ENCODE measurements around the gene NFX1. TPM values are rescaled to one million over a fixed set of nuclear protein-coding genes. Genes with fewer than 3 reads are reported as not detected.

Gene NFX1
- total RNA-seq, 1 donor from 2014 or later: 13.0 TPM

DNA sequence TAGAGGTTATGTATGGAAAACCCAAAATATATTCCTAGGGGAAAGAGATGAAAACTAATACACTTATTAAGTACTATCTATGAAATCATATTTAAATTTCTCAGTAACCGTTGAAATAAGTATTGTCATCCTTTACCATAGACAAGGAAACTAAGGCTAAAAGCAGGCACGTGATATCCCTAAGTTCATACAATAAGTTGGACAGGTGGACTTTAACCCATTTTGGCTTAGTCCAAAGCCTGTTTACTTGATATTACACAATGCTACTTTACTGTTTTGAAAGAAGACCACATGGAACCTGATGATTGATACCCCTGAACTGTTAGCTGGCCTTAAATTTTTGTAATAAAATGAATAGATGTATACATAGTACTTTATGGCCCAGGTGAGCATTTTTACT lies 3.5 kb downstream of the NFX1 start:
- Histone ChIP-seq H2AFZ (replicated peaks) (no peak overlapping the region), H3K4me1 (peaks cover 4% of the 10 kb centered on the region), H3K27ac (no peak overlapping the region), H3K4me3 (no peak overlapping the region), H3K36me3 (no peaks in the 10 kb centered on the region), H3K9ac (peak overlapping the region; percentile 27), H3K4me2 (no peak overlapping the region), H3K79me2 (ENCODE audit: low read depth) (peaks cover 68% of the 10 kb centered on the region), H3K27me3 (no peaks in the 10 kb centered on the region), H3K9me3 (ENCODE audit: low read depth) (no peaks in the 10 kb centered on the region), H4K20me1 (ENCODE audit: low read depth) (peaks cover 6% of the 10 kb centered on the region), H3F3A (ENCODE audit: low read depth) (no peaks in the 10 kb centered on the region)
- H3K27me3 Mint-ChIP-seq (ENCODE audit: insufficient read depth, low read depth): peaks cover 5% of the 10 kb centered on the region
- H3K4me1 Mint-ChIP-seq: peaks cover 17% of the 10 kb centered on the region
- peaks cover 10% of the 10 kb centered on the region for H3K36me3 Mint-ChIP-seq
- DNase-seq (ENCODE audit: low spot score): no peak
- no peak overlapping the region for H3K4me3 Mint-ChIP-seq
- H3K27ac Mint-ChIP-seq: no peak overlapping the region
- no peak for TF ChIP-seq EZH2phosphoT487 (IDR thresholded peaks at IDR 0.05)
- TF ChIP-seq, protein P1, sequence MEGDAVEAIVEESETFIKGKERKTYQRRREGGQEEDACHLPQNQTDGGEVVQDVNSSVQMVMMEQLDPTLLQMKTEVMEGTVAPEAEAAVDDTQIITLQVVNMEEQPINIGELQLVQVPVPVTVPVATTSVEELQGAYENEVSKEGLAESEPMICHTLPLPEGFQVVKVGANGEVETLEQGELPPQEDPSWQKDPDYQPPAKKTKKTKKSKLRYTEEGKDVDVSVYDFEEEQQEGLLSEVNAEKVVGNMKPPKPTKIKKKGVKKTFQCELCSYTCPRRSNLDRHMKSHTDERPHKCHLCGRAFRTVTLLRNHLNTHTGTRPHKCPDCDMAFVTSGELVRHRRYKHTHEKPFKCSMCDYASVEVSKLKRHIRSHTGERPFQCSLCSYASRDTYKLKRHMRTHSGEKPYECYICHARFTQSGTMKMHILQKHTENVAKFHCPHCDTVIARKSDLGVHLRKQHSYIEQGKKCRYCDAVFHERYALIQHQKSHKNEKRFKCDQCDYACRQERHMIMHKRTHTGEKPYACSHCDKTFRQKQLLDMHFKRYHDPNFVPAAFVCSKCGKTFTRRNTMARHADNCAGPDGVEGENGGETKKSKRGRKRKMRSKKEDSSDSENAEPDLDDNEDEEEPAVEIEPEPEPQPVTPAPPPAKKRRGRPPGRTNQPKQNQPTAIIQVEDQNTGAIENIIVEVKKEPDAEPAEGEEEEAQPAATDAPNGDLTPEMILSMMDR (IDR thresholded peaks at IDR 0.05): no peak
- no peak for TF ChIP-seq EZH2 (IDR thresholded peaks at IDR 0.05)
- no peaks in the 10 kb centered on the region for H3K9me3 Mint-ChIP-seq

DNA sequence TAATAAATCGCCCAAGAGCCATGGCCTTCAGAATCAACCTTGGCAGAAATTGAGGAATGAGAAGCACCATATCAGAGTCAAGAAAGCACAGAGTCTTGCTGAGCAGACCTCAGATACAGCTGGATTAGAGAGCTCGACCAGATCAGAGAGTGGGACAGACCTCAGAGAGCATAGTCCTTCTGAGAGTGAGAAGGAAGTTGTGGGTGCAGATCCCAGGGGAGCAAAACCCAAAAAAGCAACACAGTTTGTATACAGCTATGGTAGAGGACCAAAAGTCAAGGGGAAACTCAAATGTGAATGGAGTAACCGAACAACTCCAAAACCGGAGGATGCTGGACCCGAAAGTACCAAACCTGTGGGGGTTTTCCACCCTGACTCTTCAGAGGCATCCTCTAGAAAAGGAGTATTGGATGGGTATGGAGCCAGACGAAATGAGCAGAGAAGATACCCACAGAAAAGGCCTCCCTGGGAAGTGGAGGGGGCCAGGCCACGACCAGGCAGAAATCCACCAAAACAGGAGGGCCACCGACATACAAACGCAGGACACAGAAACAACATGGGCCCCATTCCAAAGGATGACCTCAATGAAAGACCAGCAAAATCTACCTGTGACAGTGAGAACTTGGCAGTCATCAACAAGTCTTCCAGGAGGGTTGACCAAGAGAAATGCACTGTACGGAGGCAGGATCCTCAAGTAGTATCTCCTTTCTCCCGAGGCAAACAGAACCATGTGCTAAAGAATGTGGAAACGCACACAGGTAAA lies 4.5 kb downstream of the NFX1 start:
- Histone ChIP-seq H3K4me1 (peaks cover 4% of the 10 kb centered on the region), H3K9me3 (ENCODE audit: low read depth) (no peaks in the 10 kb centered on the region), H2AFZ (replicated peaks) (no peak overlapping the region), H3K36me3 (no peaks in the 10 kb centered on the region), H3K27me3 (no peaks in the 10 kb centered on the region), H4K20me1 (ENCODE audit: low read depth) (peaks cover 6% of the 10 kb centered on the region), H3F3A (ENCODE audit: low read depth) (no peaks in the 10 kb centered on the region), H3K27ac (no peak overlapping the region), H3K79me2 (ENCODE audit: low read depth) (peaks cover 79% of the 10 kb centered on the region), H3K9ac (no peak overlapping the region), H3K4me2 (no peak overlapping the region), H3K4me3 (no peak overlapping the region)
- TF ChIP-seq, protein P1 (IDR thresholded peaks at IDR 0.05): no peak
- TF ChIP-seq EZH2 (IDR thresholded peaks at IDR 0.05): no peak
- no peak for TF ChIP-seq EZH2phosphoT487 (IDR thresholded peaks at IDR 0.05)
- Mint-ChIP-seq H3K27me3 (ENCODE audit: insufficient read depth, low read depth) (peaks cover 5% of the 10 kb centered on the region), H3K9me3 (no peaks in the 10 kb centered on the region), H3K36me3 (peaks cover 10% of the 10 kb centered on the region), H3K4me1 (peaks cover 17% of the 10 kb centered on the region), H3K27ac (no peak overlapping the region), H3K4me3 (no peak overlapping the region)
- no peak for DNase-seq (ENCODE audit: low spot score)

DNA sequence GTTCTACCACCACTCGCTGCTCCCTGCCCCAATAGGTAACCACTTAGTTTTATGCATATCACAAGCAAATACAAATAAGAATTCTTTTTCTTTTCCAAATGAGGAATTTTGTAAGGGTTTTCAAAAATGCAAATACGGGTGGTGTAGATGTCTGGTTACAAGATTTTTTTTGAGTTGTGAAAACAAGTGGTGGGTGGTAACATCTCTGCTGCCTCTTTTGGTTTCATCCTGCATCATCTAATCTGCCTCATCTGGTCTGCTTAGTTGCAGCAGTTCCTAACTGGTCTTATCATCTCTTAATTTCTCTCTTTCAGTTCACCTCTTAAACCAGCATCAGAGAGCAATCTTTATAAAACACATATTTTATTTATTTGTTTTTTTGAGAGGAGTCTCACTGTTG lies 5.3 kb downstream of the NFX1 start:
- Histone ChIP-seq H2AFZ (replicated peaks) (no peak overlapping the region), H3K9me3 (ENCODE audit: low read depth) (no peaks in the 10 kb centered on the region), H3K9ac (no peak overlapping the region), H4K20me1 (ENCODE audit: low read depth) (peaks cover 6% of the 10 kb centered on the region), H3K27ac (no peak overlapping the region), H3K4me1 (peaks cover 4% of the 10 kb centered on the region), H3K4me3 (no peak overlapping the region), H3K27me3 (no peaks in the 10 kb centered on the region), H3F3A (ENCODE audit: low read depth) (no peaks in the 10 kb centered on the region), H3K36me3 (no peaks in the 10 kb centered on the region), H3K79me2 (ENCODE audit: low read depth) (peaks cover 83% of the 10 kb centered on the region), H3K4me2 (no peak overlapping the region)
- Mint-ChIP-seq H3K27ac (no peak overlapping the region), H3K27me3 (ENCODE audit: insufficient read depth, low read depth) (peaks cover 5% of the 10 kb centered on the region), H3K36me3 (peaks cover 12% of the 10 kb centered on the region), H3K9me3 (no peaks in the 10 kb centered on the region), H3K4me3 (no peak overlapping the region), H3K4me1 (peaks cover 14% of the 10 kb centered on the region)
- TF ChIP-seq EZH2 (IDR thresholded peaks at IDR 0.05): no peak
- TF ChIP-seq, protein P1 (IDR thresholded peaks at IDR 0.05): no peak
- TF ChIP-seq EZH2phosphoT487 (IDR thresholded peaks at IDR 0.05): no peak
- no peak for DNase-seq (ENCODE audit: low spot score)
